ENCODE data around the gene CASP1.

DNA sequence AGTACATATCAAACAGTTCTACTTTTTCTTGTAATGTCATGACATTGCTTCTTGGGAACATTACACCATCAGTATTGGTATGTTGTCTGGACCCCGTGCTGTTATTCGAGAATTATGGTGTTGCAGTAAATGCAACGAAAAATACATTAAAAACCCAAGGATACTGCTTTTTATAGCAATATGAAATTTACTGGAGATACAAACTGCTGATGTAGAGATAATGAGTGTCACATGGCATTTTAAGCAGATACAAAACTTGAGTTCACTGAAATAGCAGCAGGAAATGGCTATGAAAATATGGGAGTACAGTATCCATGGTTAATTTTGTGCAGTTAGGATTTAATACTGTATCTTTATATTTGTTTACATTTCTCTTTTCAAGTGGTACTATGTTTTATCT, 17.5 kb upstream of the CASP1 start:
- TF ChIP-seq SP1 (IDR thresholded peaks at IDR 0.05): no peak
- TF ChIP-seq CTCF (IDR thresholded peaks at IDR 0.05; ENCODE audit: low read depth, low read length, missing input control): no peak
- TF ChIP-seq, protein P1, sequence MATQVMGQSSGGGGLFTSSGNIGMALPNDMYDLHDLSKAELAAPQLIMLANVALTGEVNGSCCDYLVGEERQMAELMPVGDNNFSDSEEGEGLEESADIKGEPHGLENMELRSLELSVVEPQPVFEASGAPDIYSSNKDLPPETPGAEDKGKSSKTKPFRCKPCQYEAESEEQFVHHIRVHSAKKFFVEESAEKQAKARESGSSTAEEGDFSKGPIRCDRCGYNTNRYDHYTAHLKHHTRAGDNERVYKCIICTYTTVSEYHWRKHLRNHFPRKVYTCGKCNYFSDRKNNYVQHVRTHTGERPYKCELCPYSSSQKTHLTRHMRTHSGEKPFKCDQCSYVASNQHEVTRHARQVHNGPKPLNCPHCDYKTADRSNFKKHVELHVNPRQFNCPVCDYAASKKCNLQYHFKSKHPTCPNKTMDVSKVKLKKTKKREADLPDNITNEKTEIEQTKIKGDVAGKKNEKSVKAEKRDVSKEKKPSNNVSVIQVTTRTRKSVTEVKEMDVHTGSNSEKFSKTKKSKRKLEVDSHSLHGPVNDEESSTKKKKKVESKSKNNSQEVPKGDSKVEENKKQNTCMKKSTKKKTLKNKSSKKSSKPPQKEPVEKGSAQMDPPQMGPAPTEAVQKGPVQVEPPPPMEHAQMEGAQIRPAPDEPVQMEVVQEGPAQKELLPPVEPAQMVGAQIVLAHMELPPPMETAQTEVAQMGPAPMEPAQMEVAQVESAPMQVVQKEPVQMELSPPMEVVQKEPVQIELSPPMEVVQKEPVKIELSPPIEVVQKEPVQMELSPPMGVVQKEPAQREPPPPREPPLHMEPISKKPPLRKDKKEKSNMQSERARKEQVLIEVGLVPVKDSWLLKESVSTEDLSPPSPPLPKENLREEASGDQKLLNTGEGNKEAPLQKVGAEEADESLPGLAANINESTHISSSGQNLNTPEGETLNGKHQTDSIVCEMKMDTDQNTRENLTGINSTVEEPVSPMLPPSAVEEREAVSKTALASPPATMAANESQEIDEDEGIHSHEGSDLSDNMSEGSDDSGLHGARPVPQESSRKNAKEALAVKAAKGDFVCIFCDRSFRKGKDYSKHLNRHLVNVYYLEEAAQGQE (IDR thresholded peaks at IDR 0.05): no peak
- TF ChIP-seq TAF1 (conservative IDR thresholded peaks at IDR 0.05): no peak
- no peak for TF ChIP-seq ATF3 (IDR thresholded peaks at IDR 0.05)
